D721Med (cell line): ENCODE results near the gene APBA1.
"Not testable (repeated sequence)": the region's sequence is repeated elsewhere in the genome, so short reads cannot be mapped to it uniquely, and the experiment has no call there.

Experiments used
- DNase-seq: peaks from one replicate; pipeline ENCODE4 v3.0.0; 2011; ENCODE audit warnings: low spot score; ENCODE audit not compliant: insufficient read length
- FAIRE-seq: peaks from 2 replicates; lab custom pipeline; 2011; peaks lifted over from hg19 to GRCh38; lab: Jason Lieb, UNC
- CTCF ChIP-seq: IDR thresholded peaks from 2 replicates; pipeline ENCODE4 v1.5.1; 2012; ENCODE audit warnings: mild to moderate bottlenecking, control low read depth; ENCODE audit not compliant: insufficient read depth; ENCODE audit errors: missing control alignments

APBA1 gene

GRCh38 chr9:69420611-69421270, 251.4 kb downstream of the APBA1 start:
- no peak for FAIRE-seq
- no peak for DNase-seq
- no peak for TF ChIP-seq CTCF

DNA sequence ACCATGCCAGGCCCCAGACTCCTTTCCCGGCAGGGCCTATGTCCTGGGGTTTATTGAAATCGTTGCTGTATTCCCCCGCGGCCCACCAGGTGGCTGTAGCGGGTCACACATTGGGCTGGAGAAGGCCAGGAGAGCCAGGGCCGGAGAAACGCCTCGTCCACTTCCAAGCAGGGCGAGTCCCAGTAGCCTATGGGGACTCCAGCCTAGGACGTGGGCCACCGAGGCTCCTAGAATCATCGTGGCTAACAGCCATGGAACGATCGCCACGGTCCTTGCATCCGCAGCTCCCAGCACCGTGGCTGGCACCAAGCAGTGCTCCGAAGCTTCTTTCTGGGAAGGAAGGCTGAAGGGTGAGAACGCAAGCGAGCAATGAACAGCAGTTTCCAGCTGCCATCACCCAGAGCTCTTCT, 259.4 kb downstream of the APBA1 start:
- DNase-seq (peak; percentile 40), FAIRE-seq (no peak)
- TF ChIP-seq CTCF, result peak; percentile 50

- no peak for DNase-seq
- FAIRE-seq, result no peak
- TF ChIP-seq CTCF, result no peak
Observed at GRCh38 chr9:69411931-69412740, 260.0 kb downstream of the APBA1 start.

DNA sequence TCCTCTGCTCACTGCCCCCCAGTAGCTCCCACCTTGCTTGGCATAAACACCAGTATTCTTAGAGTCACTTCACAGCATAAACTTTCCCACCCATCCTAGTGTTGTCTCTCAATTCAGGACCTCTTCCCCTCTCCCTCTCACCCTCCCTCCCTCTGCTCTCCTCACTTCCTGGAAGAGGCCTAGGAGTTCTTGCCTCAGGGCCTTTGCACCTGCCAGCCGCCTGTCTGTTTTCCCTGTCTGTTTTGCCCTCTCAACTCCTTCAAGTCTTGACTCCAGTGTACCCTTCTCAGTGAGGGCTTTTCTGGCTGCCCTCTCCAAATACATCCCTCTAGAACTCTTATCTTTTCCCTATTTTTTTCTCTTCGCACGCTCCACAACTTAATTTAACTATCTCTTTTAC, 260.9 kb downstream of the APBA1 start:
- TF ChIP-seq CTCF, result no peak
- FAIRE-seq (no peak), DNase-seq (no peak)

DNA sequence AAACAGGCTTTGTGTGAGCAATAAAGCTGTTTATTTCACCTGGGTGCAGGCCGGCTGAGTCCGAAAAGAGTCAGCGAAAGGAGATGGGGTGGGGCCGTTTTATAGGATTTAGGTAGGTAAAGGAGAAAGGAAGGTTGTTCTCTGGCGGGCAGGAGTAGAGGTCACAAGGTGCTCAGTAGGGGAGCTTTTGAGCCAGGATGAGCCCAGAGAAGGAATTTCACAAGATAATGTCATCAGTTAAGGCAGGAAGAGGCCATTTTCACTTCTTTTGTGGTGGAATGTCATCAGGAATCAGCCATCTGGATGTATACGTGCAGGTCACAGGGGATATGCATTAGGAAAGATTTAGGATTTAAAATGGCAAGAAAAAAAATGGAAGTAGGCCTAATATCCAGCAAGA, 262.2 kb downstream of the APBA1 start:
- not testable (repeated sequence) for DNase-seq, FAIRE-seq

- TF ChIP-seq CTCF, result no peak
- no peak for FAIRE-seq
- no peak for DNase-seq
Observed at GRCh38 chr9:69400470-69400869, 271.7 kb downstream of the APBA1 start.

DNA sequence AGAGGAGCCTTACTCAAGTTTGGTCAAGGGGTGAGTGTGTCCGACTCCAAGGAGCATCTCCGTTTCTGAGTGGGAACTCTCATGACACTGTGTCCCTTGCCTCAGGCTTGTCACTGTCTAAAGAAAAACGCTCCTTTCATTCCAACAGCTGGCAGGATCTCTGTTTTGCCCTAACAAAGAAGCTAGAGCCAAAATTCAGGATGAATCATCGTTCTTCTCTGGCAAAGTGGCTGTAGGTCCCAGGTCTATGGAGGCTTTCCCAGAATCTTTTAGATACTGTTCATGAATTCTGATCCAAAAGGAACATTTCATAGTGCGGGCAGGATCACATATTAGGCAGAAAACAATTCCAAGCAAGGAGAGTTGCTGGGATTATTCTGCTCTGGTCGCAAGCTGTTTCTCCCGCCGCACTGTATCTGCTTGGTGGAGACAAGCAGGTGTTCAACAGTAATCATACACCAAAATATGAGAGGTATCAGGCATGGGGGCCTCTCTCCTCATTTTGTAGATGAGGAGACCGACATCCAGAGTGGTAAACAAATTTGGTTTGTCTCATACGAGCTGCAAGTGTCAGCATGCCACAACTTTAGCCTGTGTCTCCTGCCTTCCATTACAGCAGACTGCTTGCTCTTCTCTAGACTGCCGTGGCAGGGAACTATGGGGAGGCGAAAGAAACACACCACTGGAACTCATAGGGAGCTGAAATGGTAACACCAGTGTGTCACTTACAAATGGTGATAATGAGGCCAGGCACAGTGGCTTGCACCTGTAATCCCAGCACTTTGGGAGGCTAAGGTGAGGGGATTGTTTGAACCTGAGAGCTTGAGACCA, 274.6 kb downstream of the APBA1 start:
- DNase-seq (no peak), FAIRE-seq (no peak)
- no peak for TF ChIP-seq CTCF
